Mesodermal cell (in vitro differentiated cells): Measurements from ENCODE around the gene DNM1L.

Experiments
- H3K27ac ChIP-seq: 2 replicates; pipeline ENCODE4 v1.7.0; 2013; ENCODE audit warnings: mild to moderate bottlenecking, low read depth, low read length, moderate library complexity; ENCODE audit not compliant: severe bottlenecking
- H3K36me3 ChIP-seq: 2 replicates; pipeline ENCODE4 v1.7.1; 2013; ENCODE audit warnings: mild to moderate bottlenecking, low read length, moderate library complexity; ENCODE audit not compliant: control insufficient read depth, insufficient read depth
- H3K4me1 ChIP-seq: one replicate; pipeline ENCODE4 v1.7.1; 2013; ENCODE audit warnings: mild to moderate bottlenecking, low read length; ENCODE audit not compliant: insufficient read depth, control insufficient read depth, poor library complexity, severe bottlenecking
- H3K4me3 ChIP-seq: 2 replicates; pipeline ENCODE4 v1.7.0; 2013; ENCODE audit warnings: low read length, control low read depth, mild to moderate bottlenecking; ENCODE audit not compliant: insufficient read depth, poor library complexity, severe bottlenecking; ENCODE audit errors: extremely low read depth
- H3K9me3 ChIP-seq: 2 replicates; pipeline ENCODE4 v1.7.1; 2013; ENCODE audit warnings: mild to moderate bottlenecking, low read length, moderate library complexity; ENCODE audit not compliant: control insufficient read depth
- WGBS, 2 experiments: methylation state at CpG; one replicate each; pipeline ENCODE4 v1.1.5; 2013; ENCODE audit warnings: missing lambda C conversion rate in 2 of 2; ENCODE audit not compliant: insufficient coverage in 2 of 2; 5-methylcytosine and 5-hydroxymethylcytosine counted together

The DNM1L gene

GRCh38 chr12:32755051-32755653 lies 76.1 kb downstream of the DNM1L start:
- no peaks in the 10 kb centered on the region for H3K9me3 ChIP-seq
- WGBS, 2 experiments = 0 to 2% methylated on average over 26 to 35 of the region's 40 CpGs
- H3K36me3 ChIP-seq = peaks cover 35% of the 10 kb centered on the region

GRCh38 chr12:32755654-32756475 lies 76.8 kb downstream of the DNM1L start, which contains the start of gene YARS2:
YARS2 (minus strand) TSS chr12:32755897; CDS start chr12:32755874, 23 bp downstream.
- H3K36me3 ChIP-seq = peaks cover 29% of the 10 kb centered on the region
- 1% methylated on average over 29 of the region's 39 CpGs for WGBS, 2 experiments
- peaks cover 19% of the 10 kb centered on the region for H3K4me1 ChIP-seq
- peak within 1 kb of the TSS; percentile 94 for H3K27ac ChIP-seq
- H3K9me3 ChIP-seq = no peaks in the 10 kb centered on the region
- H3K4me3 ChIP-seq = peak within 1 kb of the TSS; percentile 91

More at GRCh38 chr12:32755051-32755653, 76.1 kb downstream of the DNM1L start:
- Histone ChIP-seq H3K4me3 (peak overlapping the region; percentile 91), H3K4me1 (peaks cover 19% of the 10 kb centered on the region), H3K27ac (peak overlapping the region; percentile 94)

- Histone ChIP-seq H3K9me3 (no peaks in the 10 kb centered on the region), H3K4me3 (peak overlapping the region; percentile 91), H3K27ac (peak overlapping the region; percentile 94), H3K4me1 (peaks cover 19% of the 10 kb centered on the region), H3K36me3 (peaks cover 22% of the 10 kb centered on the region)
- WGBS, 2 experiments = 48 to 54% methylated on average over 5 to 6 of the region's 8 CpGs
Measured at GRCh38 chr12:32756476-32757066, 77.5 kb downstream of the DNM1L start.

- WGBS, 2 experiments = 100% methylated on average over 1 to 2 of the region's 3 CpGs
- H3K4me3 ChIP-seq = no peak overlapping the region
- H3K27ac ChIP-seq = no peak overlapping the region
- H3K4me1 ChIP-seq = peaks cover 19% of the 10 kb centered on the region
- peaks cover 16% of the 10 kb centered on the region for H3K36me3 ChIP-seq
- H3K9me3 ChIP-seq = no peaks in the 10 kb centered on the region
Measured at GRCh38 chr12:32757157-32757556, 78.1 kb downstream of the DNM1L start.

GRCh38 chr12:32761716-32762115 lies 82.6 kb downstream of the DNM1L start:
- H3K4me1 ChIP-seq = peaks cover 7% of the 10 kb centered on the region
- H3K9me3 ChIP-seq = no peaks in the 10 kb centered on the region
- no peaks in the 10 kb centered on the region for H3K36me3 ChIP-seq
- no peak overlapping the region for H3K4me3 ChIP-seq
- whole genome bisulfite sequencing, 2 experiments = no CpG with 5 or more reads among the region's 1 CpG
- no peak overlapping the region for H3K27ac ChIP-seq

GRCh38 chr12:32765906-32766305 lies 86.8 kb downstream of the DNM1L start:
- Histone ChIP-seq H3K9me3 (no peaks in the 10 kb centered on the region), H3K36me3 (no peaks in the 10 kb centered on the region), H3K4me1 (no peaks in the 10 kb centered on the region), H3K27ac (no peak overlapping the region), H3K4me3 (no peak overlapping the region)
- 75 to 100% methylated on average over 1 to 2 of the region's 4 CpGs for WGBS, 2 experiments

GRCh38 chr12:32768518-32768917 lies 89.4 kb downstream of the DNM1L start:
- 94% methylated on average over 4 of the region's 4 CpGs; no CpG with 5 or more reads in 1 of the 2 experiments for WGBS, 2 experiments

GRCh38 chr12:32770141-32770540 lies 91.0 kb downstream of the DNM1L start:
- no peaks in the 10 kb centered on the region for H3K9me3 ChIP-seq
- no peaks in the 10 kb centered on the region for H3K4me1 ChIP-seq
- WGBS, 2 experiments = no CpG with 5 or more reads among the region's 1 CpG
- H3K36me3 ChIP-seq = no peaks in the 10 kb centered on the region
- H3K4me3 ChIP-seq = no peak overlapping the region
- H3K27ac ChIP-seq = no peak overlapping the region

More at GRCh38 chr12:32768518-32768917, 89.4 kb downstream of the DNM1L start:
- Histone ChIP-seq H3K4me3 (no peak overlapping the region), H3K9me3 (no peaks in the 10 kb centered on the region), H3K4me1 (no peaks in the 10 kb centered on the region), H3K27ac (no peak overlapping the region), H3K36me3 (no peaks in the 10 kb centered on the region)

GRCh38 chr12:32773691-32774090 lies 94.6 kb downstream of the DNM1L start:
- no peak overlapping the region for H3K4me3 ChIP-seq
- H3K4me1 ChIP-seq = no peaks in the 10 kb centered on the region
- H3K36me3 ChIP-seq = no peaks in the 10 kb centered on the region
- WGBS, 2 experiments = 100% methylated on average over 1 of the region's 6 CpGs
- no peak overlapping the region for H3K27ac ChIP-seq
- no peaks in the 10 kb centered on the region for H3K9me3 ChIP-seq

GRCh38 chr12:32776258-32776657 lies 97.2 kb downstream of the DNM1L start:
- Histone ChIP-seq H3K27ac (no peak overlapping the region), H3K9me3 (no peaks in the 10 kb centered on the region), H3K4me3 (no peak overlapping the region), H3K4me1 (no peaks in the 10 kb centered on the region), H3K36me3 (no peaks in the 10 kb centered on the region)
- WGBS, 2 experiments = 83% methylated on average over 1 of the region's 4 CpGs; no CpG with 5 or more reads in 1 of the 2 experiments
